GM12878 (cell line): ENCODE data around the gene TACC2. TPM values are rescaled to one million over a fixed set of nuclear protein-coding genes. Genes with fewer than 3 reads are reported as not detected.

Source experiments
- ATAC-seq: fragments of 200-7000 bp; cut with Tn5 transposase; 3 replicates; pipeline ENCODE4 v1.9.1; 2020; ENCODE audit warnings: mild to moderate bottlenecking, moderate library complexity
- BruUV-seq: library from RNA; stranded (reverse); fragments of 400-500 nt; replicated peaks from 2 replicates; lab custom pipeline; 2021; lab: Mats Ljungman, UMichigan
- CTCF ChIA-PET: fragments of 300-600 bp; sonication (Branson Sonifier 250); formaldehyde crosslinking; extraction: SDS; loops from one replicate; lab custom pipeline; 2021; ENCODE audit warnings: inconsistent platforms; lab: Yijun Ruan, JAX
- POLR2A ChIA-PET: fragments of 350-600 bp; formaldehyde crosslinking; extraction: SDS; loops from one replicate; lab custom pipeline; 2021; ENCODE audit warnings: inconsistent platforms; lab: Charles Lee
- RAD21 ChIA-PET: fragments of 300-600 bp; sonication (Branson Sonifier 250); formaldehyde crosslinking; loops from one replicate; lab custom pipeline; 2023; ENCODE audit warnings: antibody characterized with exemption; ENCODE audit not compliant: unreplicated experiment; lab: Charles Lee
- SMC1A ChIA-PET: fragments of 300-600 bp; sonication (Branson Sonifier 250); formaldehyde crosslinking; loops from one replicate; lab custom pipeline; 2023; ENCODE audit not compliant: unreplicated experiment, uncharacterized antibody; lab: Charles Lee
- DNase-seq: peaks from one replicate; pipeline ENCODE4 v3.0.0-alpha.2; 2011; ENCODE audit warnings: low read depth, low spot score
- FAIRE-seq: peaks from 3 replicates; lab custom pipeline; 2011; peaks lifted over from hg19 to GRCh38; lab: Jason Lieb, UNC
- H2AFZ ChIP-seq: 2 replicates; pipeline ENCODE4 v1.6.0; 2011; ENCODE audit warnings: low read depth, low read length, control low read depth; ENCODE audit not compliant: control insufficient read depth
- H3K27ac ChIP-seq: 2 replicates; pipeline ENCODE4 v1.5.1; 2011; ENCODE audit warnings: control low read depth; ENCODE audit not compliant: control insufficient read depth, insufficient read depth
- H3K27me3 ChIP-seq, 2 experiments: replicated peaks in 1 of 2; 2 replicates each; pipeline versions ENCODE4 v1.6.0 to v1.6.1; 2011; ENCODE audit warnings: low read length in 1 of 2; ENCODE audit not compliant: control insufficient read depth in 2 of 2, insufficient read depth in 2 of 2
- H3K36me3 ChIP-seq, 2 experiments: 2 replicates each; pipeline ENCODE4 v1.5.1; 2011; ENCODE audit warnings: low read length in 1 of 2; ENCODE audit not compliant: control insufficient read depth in 2 of 2, insufficient read depth in 2 of 2
- H3K4me1 ChIP-seq: 2 replicates; pipeline ENCODE4 v1.6.1; 2011; ENCODE audit warnings: mild to moderate bottlenecking, low read length, moderate library complexity, mixed read lengths; ENCODE audit not compliant: control insufficient read depth, insufficient read depth
- H3K4me2 ChIP-seq: 2 replicates; pipeline ENCODE4 v1.6.0; 2011; ENCODE audit warnings: control low read depth; ENCODE audit not compliant: control insufficient read depth, insufficient read depth
- H3K4me3 ChIP-seq: fragments of 200-600 bp; sonication (generic); 2 replicates; pipeline ENCODE4 v1.5.1; 2016
- H3K79me2 ChIP-seq: 2 replicates; pipeline ENCODE4 v1.6.0; 2011; ENCODE audit warnings: low read length; ENCODE audit not compliant: control insufficient read depth, insufficient read depth
- H3K9ac ChIP-seq: 2 replicates; pipeline ENCODE4 v1.8.0; 2011; ENCODE audit warnings: low read length, control low read depth, mixed read lengths; ENCODE audit not compliant: control insufficient read depth, insufficient read depth
- H3K9me3 ChIP-seq: replicated peaks from 3 replicates; pipeline ENCODE4 v1.5.1; 2011; ENCODE audit warnings: mild to moderate bottlenecking, low read length; ENCODE audit not compliant: control insufficient read depth, insufficient read depth
- H4K20me1 ChIP-seq: 2 replicates; pipeline ENCODE4 v1.6.0; 2011; ENCODE audit not compliant: control insufficient read depth, insufficient read depth
- CHD1 ChIP-seq: IDR thresholded peaks from 2 replicates; pipeline ENCODE4 v1.6.1; 2012; ENCODE audit warnings: low read depth, low read length, improper control_type of control experiment
- ETV6 ChIP-seq, 2 experiments: fragments of 450-650 bp in 1 of 2; IDR thresholded peaks in 1 of 2; conservative IDR thresholded peaks in 1 of 2; 2 replicates each; pipeline ENCODE4 v1.6.1; 2014; ENCODE audit warnings: antibody characterized with exemption in 1 of 2, borderline replicate concordance in 1 of 2, low read depth in 1 of 2, mild to moderate bottlenecking in 1 of 2, moderate library complexity in 1 of 2
- HDGF ChIP-seq: fragments of 450-650 bp; IDR thresholded peaks from 2 replicates; pipeline ENCODE4 v1.6.1; 2016; ENCODE audit warnings: antibody characterized with exemption
- MYC ChIP-seq: IDR thresholded peaks from 2 replicates; pipeline ENCODE4 v1.6.1; 2011; ENCODE audit warnings: mild to moderate bottlenecking, low read length, moderate library complexity, inconsistent platforms; ENCODE audit not compliant: insufficient read depth, insufficient replicate concordance, insufficient read length, severe bottlenecking
- POLR2AphosphoS5 ChIP-seq: IDR thresholded peaks from 2 replicates; pipeline ENCODE4 v1.6.1; 2011; ENCODE audit warnings: mild to moderate bottlenecking, low read length, inconsistent platforms
- RFX5 ChIP-seq: IDR thresholded peaks from 2 replicates; pipeline ENCODE4 v1.6.1; 2011; ENCODE audit warnings: low read depth, low read length, improper control_type of control experiment
- WGBS: methylation state at CpG from one replicate; pipeline ENCODE4 v1.1.6; 2016; ENCODE audit warnings: low lambda C conversion rate; ENCODE audit not compliant: insufficient replicate concordance, insufficient coverage; ENCODE audit errors: missing lambda C conversion rate; 5-methylcytosine and 5-hydroxymethylcytosine counted together
- in situ Hi-C: fragments of 300-500 bp; cut with MboI; formaldehyde crosslinking; loops from 9 replicates; pipeline ENCODE4 v1.14.3; 2018; ENCODE audit warnings: mixed read lengths
- intact Hi-C: fragments of 100-400 bp; cut with micrococcal nuclease; formaldehyde crosslinking; loops from one replicate; pipeline ENCODE4 v1.14.2; 2022; ENCODE audit not compliant: unreplicated experiment
- polyA plus RNA-seq, 11 experiments: library from polyadenylated mRNA; depleted of rRNA in 4 of 11; unstranded in 6 of 11; stranded (reverse) in 5 of 11; fragments of >200 nt; fragmentation: Nextera tagmentation in 4 of 11; fragmentation: Illumina TruSeq in 1 of 11; extraction: Ambion mirVana in 4 of 11; extraction: Trizol in 1 of 11; gene quantifications; 1 replicate in 1 of 11; 2 replicates in 10 of 11; pipeline versions ENCODE4 v1.2.1 to v1.2.3, GENCODE V29; 2011 to 2016; ENCODE audit warnings: inconsistent platforms in 2 of 11, missing spikeins in 2 of 11, low read depth in 1 of 11
- total RNA-seq, 4 experiments: library from RNA; depleted of rRNA in 3 of 4; stranded (reverse); fragments of >200 nt in 3 of 4; fragmentation: Illumina TruSeq in 1 of 4; extraction: Trizol in 1 of 4; gene quantifications; 2 replicates each; pipeline versions ENCODE4 v1.2.1 to v1.2.3, GENCODE V29; 2013 to 2021
- TF ChIP-seq, protein P1 (sequence below): fragments of 450-650 bp; formaldehyde crosslinking; IDR thresholded peaks from 2 replicates; pipeline ENCODE4 v1.4.0; 2022; ENCODE audit warnings: mild to moderate bottlenecking, moderate library complexity
- TF ChIP-seq, protein P2 (sequence below): fragments of 150-350 bp; IDR thresholded peaks from 2 replicates; pipeline ENCODE4 v1.6.1; 2016; ENCODE audit warnings: low read depth, low read length

Gene TACC2
- total and polyA plus RNA-seq, 10 of the 15 experiments (the other 5 are each of a cell fraction or from before 2014, with no cell fraction given), result 0.07 to 0.64 (median 0.13) TPM; not detected in 5

DNA sequence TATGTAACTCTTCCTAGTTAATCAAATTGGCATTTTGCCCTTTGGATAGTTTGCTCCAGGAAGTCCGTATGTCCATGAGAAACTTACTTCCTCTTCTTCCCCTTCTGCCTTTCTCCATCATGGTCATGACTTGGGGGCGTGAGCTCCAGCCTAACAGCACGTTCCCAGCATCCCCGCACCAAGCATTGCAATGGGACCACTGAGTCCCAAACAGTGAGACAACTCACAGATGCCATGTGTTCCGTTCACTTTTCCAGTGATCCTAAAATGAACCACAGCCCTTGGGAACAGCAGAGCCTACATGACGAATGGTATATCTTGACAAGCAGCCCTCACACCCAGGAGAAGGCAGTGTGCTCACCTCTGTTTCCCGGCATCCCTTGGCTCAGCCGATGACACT lies 292.8 kb downstream of the TACC2 start:
- ChIA-PET POLR2A (no interaction called here), SMC1A (no interaction called here), CTCF (interaction anchor here (0.8 to 3.6 kb wide), 2 partner anchors 78 to 153 kb away, joined by 3 to 41 read pairs; no protein-coding TSS in a partner anchor), RAD21 (interaction anchor here (0.9 kb wide), 1 partner anchor 269 kb away, joined by 4 read pairs; no protein-coding TSS in a partner anchor)
- 28% methylated on average over 8 of the region's 8 CpGs for WGBS
- Histone ChIP-seq H3K27me3 (0 out of 4 replicates have a peak, but pooled peaks cover 0 to 1% of the 10 kb centered on the region in 2 experiments), H3K4me3 (no peak overlapping the region), H3K4me2 (no peak overlapping the region), H3K27ac (no peak overlapping the region), H3K79me2 (no peaks in the 10 kb centered on the region), H3K36me3 (no peaks in the 10 kb centered on the region), H4K20me1 (no peaks in the 10 kb centered on the region), H3K9me3 (no peaks in the 10 kb centered on the region; the same call in 2 of the 3 replicates), H3K9ac (no peak overlapping the region), H2AFZ (no peak overlapping the region), H3K4me1 (no peaks in the 10 kb centered on the region)
- DNase-seq (no peak), ATAC-seq (no peak), FAIRE-seq (no peak)
- TF ChIP-seq MYC, result no peak
- TF ChIP-seq, protein P1, sequence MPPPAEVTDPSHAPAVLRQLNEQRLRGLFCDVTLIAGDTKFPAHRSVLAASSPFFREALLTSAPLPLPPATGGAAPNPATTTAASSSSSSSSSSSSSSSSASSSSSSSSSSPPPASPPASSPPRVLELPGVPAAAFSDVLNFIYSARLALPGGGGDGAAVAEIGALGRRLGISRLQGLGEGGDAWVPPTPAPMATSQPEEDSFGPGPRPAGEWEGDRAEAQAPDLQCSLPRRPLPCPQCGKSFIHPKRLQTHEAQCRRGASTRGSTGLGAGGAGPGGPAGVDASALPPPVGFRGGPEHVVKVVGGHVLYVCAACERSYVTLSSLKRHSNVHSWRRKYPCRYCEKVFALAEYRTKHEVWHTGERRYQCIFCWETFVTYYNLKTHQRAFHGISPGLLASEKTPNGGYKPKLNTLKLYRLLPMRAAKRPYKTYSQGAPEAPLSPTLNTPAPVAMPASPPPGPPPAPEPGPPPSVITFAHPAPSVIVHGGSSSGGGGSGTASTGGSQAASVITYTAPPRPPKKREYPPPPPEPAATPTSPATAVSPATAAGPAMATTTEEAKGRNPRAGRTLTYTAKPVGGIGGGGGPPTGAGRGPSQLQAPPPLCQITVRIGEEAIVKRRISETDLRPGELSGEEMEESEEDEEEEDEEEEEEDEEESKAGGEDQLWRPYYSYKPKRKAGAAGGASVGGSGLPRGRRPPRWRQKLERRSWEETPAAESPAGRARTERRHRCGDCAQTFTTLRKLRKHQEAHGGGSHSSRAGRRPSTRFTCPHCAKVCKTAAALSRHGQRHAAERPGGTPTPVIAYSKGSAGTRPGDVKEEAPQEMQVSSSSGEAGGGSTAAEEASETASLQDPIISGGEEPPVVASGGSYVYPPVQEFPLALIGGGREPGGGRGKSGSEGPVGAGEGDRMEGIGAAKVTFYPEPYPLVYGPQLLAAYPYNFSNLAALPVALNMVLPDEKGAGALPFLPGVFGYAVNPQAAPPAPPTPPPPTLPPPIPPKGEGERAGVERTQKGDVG (CRISPR knock-in tag), result no peak
- no peak for TF ChIP-seq POLR2AphosphoS5
- TF ChIP-seq, protein P2, sequence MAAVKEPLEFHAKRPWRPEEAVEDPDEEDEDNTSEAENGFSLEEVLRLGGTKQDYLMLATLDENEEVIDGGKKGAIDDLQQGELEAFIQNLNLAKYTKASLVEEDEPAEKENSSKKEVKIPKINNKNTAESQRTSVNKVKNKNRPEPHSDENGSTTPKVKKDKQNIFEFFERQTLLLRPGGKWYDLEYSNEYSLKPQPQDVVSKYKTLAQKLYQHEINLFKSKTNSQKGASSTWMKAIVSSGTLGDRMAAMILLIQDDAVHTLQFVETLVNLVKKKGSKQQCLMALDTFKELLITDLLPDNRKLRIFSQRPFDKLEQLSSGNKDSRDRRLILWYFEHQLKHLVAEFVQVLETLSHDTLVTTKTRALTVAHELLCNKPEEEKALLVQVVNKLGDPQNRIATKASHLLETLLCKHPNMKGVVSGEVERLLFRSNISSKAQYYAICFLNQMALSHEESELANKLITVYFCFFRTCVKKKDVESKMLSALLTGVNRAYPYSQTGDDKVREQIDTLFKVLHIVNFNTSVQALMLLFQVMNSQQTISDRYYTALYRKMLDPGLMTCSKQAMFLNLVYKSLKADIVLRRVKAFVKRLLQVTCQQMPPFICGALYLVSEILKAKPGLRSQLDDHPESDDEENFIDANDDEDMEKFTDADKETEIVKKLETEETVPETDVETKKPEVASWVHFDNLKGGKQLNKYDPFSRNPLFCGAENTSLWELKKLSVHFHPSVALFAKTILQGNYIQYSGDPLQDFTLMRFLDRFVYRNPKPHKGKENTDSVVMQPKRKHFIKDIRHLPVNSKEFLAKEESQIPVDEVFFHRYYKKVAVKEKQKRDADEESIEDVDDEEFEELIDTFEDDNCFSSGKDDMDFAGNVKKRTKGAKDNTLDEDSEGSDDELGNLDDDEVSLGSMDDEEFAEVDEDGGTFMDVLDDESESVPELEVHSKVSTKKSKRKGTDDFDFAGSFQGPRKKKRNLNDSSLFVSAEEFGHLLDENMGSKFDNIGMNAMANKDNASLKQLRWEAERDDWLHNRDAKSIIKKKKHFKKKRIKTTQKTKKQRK, result no peak
- TF ChIP-seq RFX5, result no peak
- no peak for TF ChIP-seq CHD1
- no peak for TF ChIP-seq ETV6 (conservative IDR thresholded peaks at IDR 0.05 in 1 of 2, IDR thresholded peaks at IDR 0.05 in 1 of 2; ENCODE audit: borderline replicate concordance in 1 of 2, low read depth in 1 of 2)
- TF ChIP-seq HDGF, result no peak
- in situ Hi-C loops, result no loop called here
- intact Hi-C loops, result no loop called here
- BruUV-seq, result no TSS peak
